Activated CD4-positive, CD25-positive, alpha-beta regulatory T cell treated with anti-CD3 and anti-CD28 coated beads, Interleukin-2, amount 50 U/mL, for 16 hours (primary cell): Measurements from ENCODE around the gene TAC4.

ENCODE experiments used
- DNase-seq: peaks from one replicate; pipeline ENCODE4 v3.0.0-alpha.2; 2020; ENCODE audit warnings: low read depth, low spot score

Gene TAC4

GRCh38 chr17:49809056-49809455, 38.8 kb downstream of the TAC4 start:
- no peak for DNase-seq

GRCh38 chr17:49798738-49799137, 49.1 kb downstream of the TAC4 start:
- no peak for DNase-seq

GRCh38 chr17:49798182-49798581, 49.7 kb downstream of the TAC4 start:
- no peak for DNase-seq

GRCh38 chr17:49795372-49795771, 52.5 kb downstream of the TAC4 start:
- no peak for DNase-seq

GRCh38 chr17:49793309-49793708, 54.6 kb downstream of the TAC4 start:
- DNase-seq: no peak

- no peak for DNase-seq
These were observed 58.7 kb downstream of the TAC4 start for GRCh38 chr17:49789243-49789578.

GRCh38 chr17:49788478-49789242, 59.2 kb downstream of the TAC4 start, which contains the start of gene KAT7:
Gene KAT7, plus strand, starts transcription at chr17:49788681. Its CDS starts 154 bp downstream, at chr17:49788835.
- DNase-seq: peak; percentile 98
